ENCODE measurements around the gene PTTG2.

Gene PTTG2

GRCh38 chr4:37981844-37982720, 21.9 kb downstream of the PTTG2 start:
- TF ChIP-seq CTCF (IDR thresholded peaks at IDR 0.05; ENCODE audit: low read depth, low read length, poor library complexity, severe bottlenecking) (no peak), EZH2phosphoT487 (IDR thresholded peaks at IDR 0.05; ENCODE audit: borderline replicate concordance, low read length) (no peak)
- Histone ChIP-seq H3K27ac (ENCODE audit: low read depth, low read length) (peak overlapping the region; percentile 98), H3F3A (ENCODE audit: control insufficient read depth, insufficient read depth) (peaks cover 37% of the 10 kb centered on the region), H3K9me2 (replicated peaks; ENCODE audit: control insufficient read depth, low read length) (no peaks in the 10 kb centered on the region), H4K20me1 (ENCODE audit: control insufficient read depth, insufficient read depth, low read depth, low read length) (peaks cover 5% of the 10 kb centered on the region; the same call in 1 of the 2 replicates), H3K36me3 (ENCODE audit: control insufficient read depth, low read length) (peaks cover 80% of the 10 kb centered on the region), H3K27me3 (ENCODE audit: control insufficient read depth, low read length) (no peaks in the 10 kb centered on the region), H3K4me1 (ENCODE audit: control insufficient read depth, low read length) (peaks cover 81% of the 10 kb centered on the region), H3K4me3 (ENCODE audit: low read length) (peak overlapping the region; percentile 95), H3K79me2 (ENCODE audit: control insufficient read depth, low read length) (peaks cover 98% of the 10 kb centered on the region), H3K9me3 (ENCODE audit: control insufficient read depth, insufficient read depth, low read length) (no peaks in the 10 kb centered on the region), H3K4me2 (ENCODE audit: low read length) (peak overlapping the region; percentile 86)

- Histone ChIP-seq H3K36me3 (ENCODE audit: control insufficient read depth, low read length) (peaks cover 83% of the 10 kb centered on the region), H3K4me2 (ENCODE audit: low read length) (peak overlapping the region; percentile 86), H3K9me2 (replicated peaks; ENCODE audit: control insufficient read depth, low read length) (no peaks in the 10 kb centered on the region), H3F3A (ENCODE audit: control insufficient read depth, insufficient read depth) (peaks cover 44% of the 10 kb centered on the region), H3K4me3 (ENCODE audit: low read length) (peak overlapping the region; percentile 95), H3K27ac (ENCODE audit: low read depth, low read length) (peak overlapping the region; percentile 98), H3K27me3 (ENCODE audit: control insufficient read depth, low read length) (no peaks in the 10 kb centered on the region), H3K79me2 (ENCODE audit: control insufficient read depth, low read length) (peaks cover 100% of the 10 kb centered on the region), H3K9me3 (ENCODE audit: control insufficient read depth, insufficient read depth, low read length) (no peaks in the 10 kb centered on the region), H4K20me1 (ENCODE audit: control insufficient read depth, insufficient read depth, low read depth, low read length) (peaks cover 5% of the 10 kb centered on the region; the same call in 1 of the 2 replicates), H3K4me1 (ENCODE audit: control insufficient read depth, low read length) (peaks cover 87% of the 10 kb centered on the region)
- TF ChIP-seq EZH2phosphoT487 (IDR thresholded peaks at IDR 0.05; ENCODE audit: borderline replicate concordance, low read length), result no peak
- TF ChIP-seq CTCF (IDR thresholded peaks at IDR 0.05; ENCODE audit: low read depth, low read length, poor library complexity, severe bottlenecking), result no peak
Measured at GRCh38 chr4:37982736-37983135, 22.5 kb downstream of the PTTG2 start.

- Histone ChIP-seq H3K27me3 (ENCODE audit: control insufficient read depth, low read length) (no peaks in the 10 kb centered on the region), H3K4me3 (ENCODE audit: low read length) (peak overlapping the region; percentile 28), H3K27ac (ENCODE audit: low read depth, low read length) (peak overlapping the region; percentile 33), H3K79me2 (ENCODE audit: control insufficient read depth, low read length) (peaks cover 100% of the 10 kb centered on the region), H3F3A (ENCODE audit: control insufficient read depth, insufficient read depth) (peaks cover 41% of the 10 kb centered on the region), H3K9me2 (replicated peaks; ENCODE audit: control insufficient read depth, low read length) (no peaks in the 10 kb centered on the region), H3K4me1 (ENCODE audit: control insufficient read depth, low read length) (peaks cover 98% of the 10 kb centered on the region), H4K20me1 (ENCODE audit: control insufficient read depth, insufficient read depth, low read depth, low read length) (peaks cover 5% of the 10 kb centered on the region; the same call in 1 of the 2 replicates), H3K4me2 (ENCODE audit: low read length) (peak overlapping the region; percentile 86), H3K36me3 (ENCODE audit: control insufficient read depth, low read length) (peaks cover 84% of the 10 kb centered on the region), H3K9me3 (ENCODE audit: control insufficient read depth, insufficient read depth, low read length) (no peaks in the 10 kb centered on the region)
- TF ChIP-seq EZH2phosphoT487 (IDR thresholded peaks at IDR 0.05; ENCODE audit: borderline replicate concordance, low read length), result no peak
- TF ChIP-seq CTCF (IDR thresholded peaks at IDR 0.05; ENCODE audit: low read depth, low read length, poor library complexity, severe bottlenecking), result no peak
Measured at GRCh38 chr4:37983951-37984350, 23.8 kb downstream of the PTTG2 start.

Data from DOHH2 (cell line).